SIG-M5 treated with dmso at 0.1 percent for 504 hours (cell line): Measurements from ENCODE around the gene PHRF1.
"Not testable (repeated sequence)": the region's sequence is repeated elsewhere in the genome, so short reads cannot be mapped to it uniquely, and the experiment has no call there.

Experiments
- DNase-seq: peaks from one replicate; lab custom pipeline; 2025; ENCODE audit not compliant: unreplicated experiment; lab: John Stamatoyannopoulos, UW

The PHRF1 gene

DNA sequence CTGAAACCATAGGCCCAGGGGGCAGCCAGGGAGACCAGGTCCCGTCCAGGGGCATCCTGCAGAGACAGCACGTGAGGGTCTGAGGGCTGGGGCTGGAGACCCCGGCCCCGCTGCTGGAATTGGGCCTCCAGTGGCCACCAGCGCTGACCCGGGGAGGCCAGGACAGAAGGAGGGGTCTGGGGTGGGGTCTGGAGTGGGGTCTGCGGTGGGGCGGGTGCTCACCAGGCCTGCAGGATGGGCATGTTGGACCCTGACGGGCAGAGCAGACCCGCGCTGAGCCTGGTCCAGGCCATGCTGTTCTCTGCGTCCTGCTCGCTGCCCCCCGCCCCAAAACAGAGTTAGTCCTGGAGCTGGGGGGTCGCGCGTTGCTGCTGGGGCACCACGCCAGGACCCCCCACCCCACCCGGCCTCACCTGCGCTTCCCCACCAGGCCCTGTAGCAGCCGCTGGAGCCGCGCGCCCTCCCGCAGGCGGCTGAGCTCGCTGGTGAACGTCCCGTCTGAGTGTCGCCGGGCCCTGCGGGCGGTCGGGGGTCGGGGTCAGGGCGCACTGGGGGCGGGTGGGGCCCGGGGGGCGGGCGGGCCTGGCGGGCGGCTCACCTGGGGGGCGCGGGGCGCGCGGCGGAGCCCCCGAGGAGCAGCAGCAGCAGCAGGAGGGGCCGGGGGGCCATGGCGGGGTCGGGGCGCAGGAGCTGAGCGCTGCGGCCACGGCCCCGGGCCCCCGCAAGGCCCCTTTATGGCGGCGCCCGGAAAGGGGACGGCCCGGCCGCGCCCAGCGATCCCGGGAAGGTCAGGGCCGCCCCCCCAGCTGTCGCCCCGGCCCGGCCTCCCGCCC is 50.4 kb downstream of the PHRF1 start, which contains the start of gene SCT:
Gene SCT, minus strand, starts transcription at position 707 of the 833 bp plus-strand sequence. Its CDS starts 38 bp downstream, at position 669.
- no peak for DNase-seq

DNA sequence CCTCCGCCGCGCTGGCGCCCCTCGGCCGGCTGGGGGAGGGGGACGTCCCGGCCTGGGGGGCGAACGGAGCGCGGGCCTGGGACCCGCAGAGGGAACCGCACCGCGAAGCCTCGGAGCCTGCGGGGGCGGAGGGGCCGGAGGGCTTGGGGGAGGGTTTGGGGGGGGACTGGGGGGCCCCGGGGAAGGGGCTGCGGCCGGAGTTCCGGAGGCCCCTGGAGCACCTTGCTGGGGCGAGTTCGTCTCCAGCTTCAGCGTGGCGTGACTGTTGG is 51.0 kb downstream of the PHRF1 start:
- no peak for DNase-seq

DNA sequence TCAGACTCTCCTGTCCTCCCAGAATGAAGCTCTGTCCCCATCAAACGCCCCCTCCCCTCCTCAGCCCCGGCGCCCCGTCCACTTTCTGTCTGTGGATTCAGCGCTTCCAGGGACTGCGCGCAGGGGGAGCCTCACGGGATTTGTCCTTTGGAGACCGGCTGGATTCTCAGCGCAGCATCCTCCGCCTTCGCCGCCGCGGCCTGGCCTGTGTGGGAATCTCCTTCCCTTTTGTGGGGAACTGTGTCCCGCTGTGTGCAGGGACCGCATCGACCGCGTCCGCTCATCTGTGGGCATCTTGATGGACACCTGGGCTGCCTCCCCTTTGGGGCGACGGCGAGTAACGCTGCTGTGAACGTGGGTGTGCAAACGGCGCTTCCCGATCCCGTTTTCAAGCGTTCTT is 51.8 kb downstream of the PHRF1 start:
- no peak for DNase-seq

DNA sequence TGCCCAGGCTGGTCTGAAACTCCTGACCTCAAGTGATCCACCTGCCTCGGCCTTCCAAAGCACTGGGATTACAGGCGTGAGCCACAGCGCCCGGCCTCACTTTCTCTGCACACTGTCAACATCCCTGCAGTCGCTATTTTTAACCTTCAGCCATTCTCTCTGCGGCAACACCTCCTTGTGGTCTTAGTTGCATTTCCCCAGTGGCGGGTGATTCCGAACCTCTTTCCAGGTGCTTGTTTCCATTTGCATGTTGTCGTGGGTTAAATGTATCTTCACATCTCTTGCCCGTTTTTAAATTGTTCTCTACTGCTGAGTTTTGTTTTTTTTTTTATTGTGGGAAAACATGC is 52.9 kb downstream of the PHRF1 start:
- DNase-seq = no peak

DNA sequence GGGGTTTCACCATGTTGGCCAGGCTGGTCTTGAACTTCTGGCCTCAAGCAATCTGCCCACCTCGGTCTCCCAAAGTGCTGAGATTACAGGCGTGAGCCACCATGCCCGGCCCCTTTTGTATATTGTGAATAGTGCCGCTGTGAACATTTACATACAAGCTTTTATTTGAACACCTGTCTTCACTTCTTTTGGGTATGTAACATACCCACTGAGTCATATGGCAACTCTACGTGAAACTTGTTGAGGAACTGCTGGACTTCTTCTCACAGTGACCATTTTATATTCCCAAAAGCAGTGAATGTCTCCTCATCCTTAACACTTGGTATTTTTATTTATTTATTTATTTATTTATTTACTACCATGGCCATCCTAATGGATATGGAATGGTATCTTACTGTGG is 54.6 kb downstream of the PHRF1 start:
- DNase-seq = no peak

DNA sequence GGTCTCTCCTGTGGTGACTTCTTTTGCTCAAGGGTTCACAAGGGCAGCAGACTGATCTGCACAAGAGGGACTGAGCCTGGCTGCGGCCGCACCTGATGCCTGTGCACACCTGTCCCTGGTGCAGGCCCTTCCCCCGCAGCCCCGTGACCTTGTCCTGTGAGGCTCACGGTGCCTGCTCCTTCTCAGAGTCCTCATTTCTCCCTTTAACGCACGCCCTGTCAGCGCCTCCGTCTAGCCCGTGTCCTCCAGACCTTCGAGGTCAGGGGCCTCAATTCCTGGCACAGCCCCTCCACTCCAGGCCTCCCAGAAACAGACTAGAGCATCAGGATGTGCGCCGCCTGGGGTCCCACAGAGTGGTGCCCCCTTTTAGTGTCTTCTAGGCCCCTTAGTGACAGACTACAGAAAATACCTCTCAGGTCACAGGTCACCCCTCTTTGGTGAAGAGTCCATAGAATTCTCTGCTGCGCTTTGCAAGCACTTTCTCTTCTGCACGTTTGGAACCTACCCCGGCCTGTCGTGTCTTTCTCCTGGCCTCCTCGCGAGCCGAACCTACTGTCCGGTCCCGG is 59.8 kb downstream of the PHRF1 start:
- no peak for DNase-seq

DNA sequence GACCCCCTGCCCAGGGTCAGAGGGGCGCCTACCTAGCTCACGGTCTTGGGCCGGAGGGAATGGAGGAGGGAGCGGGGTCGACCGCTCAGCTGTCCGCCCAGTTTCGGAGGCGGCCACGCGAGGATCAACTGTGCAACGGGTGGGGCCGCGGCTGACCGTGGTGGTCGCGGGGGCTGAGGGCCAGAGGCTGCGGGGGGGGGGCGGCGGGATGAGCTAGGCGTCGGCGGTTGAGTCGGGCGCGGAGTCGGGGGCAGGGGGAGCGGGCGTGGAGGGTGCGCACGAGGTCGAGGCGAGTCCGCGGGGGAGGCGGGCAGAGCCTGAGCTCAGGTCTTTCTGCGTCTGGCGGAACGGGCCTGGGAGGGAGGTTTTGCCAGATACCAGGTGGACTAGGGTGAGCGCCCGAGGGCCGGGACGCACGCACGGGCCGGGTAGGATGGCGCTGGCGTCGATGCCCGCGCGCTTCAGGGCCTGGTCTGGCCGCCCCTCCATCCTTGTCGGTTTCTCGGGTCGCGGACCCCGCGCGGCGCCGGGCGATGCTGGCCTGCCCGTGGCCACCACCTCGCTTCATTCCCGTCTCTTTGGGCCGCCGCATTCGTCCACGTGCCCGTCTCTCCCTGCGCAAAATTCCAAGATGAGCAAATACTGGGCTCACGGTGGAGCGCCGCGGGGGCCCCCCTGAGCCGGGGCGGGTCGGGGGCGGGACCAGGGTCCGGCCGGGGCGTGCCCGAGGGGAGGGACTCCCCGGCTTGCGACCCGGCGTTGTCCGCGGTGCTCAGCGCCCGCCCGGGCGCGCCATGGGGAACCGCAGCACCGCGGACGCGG is 60.5 kb downstream of the PHRF1 start, which contains the start of gene DRD4:
Gene DRD4, plus strand, starts transcription at position 759 of the 822 bp plus-strand sequence. Its CDS starts 36 bp downstream, at position 795.
- DNase-seq = no peak

DNA sequence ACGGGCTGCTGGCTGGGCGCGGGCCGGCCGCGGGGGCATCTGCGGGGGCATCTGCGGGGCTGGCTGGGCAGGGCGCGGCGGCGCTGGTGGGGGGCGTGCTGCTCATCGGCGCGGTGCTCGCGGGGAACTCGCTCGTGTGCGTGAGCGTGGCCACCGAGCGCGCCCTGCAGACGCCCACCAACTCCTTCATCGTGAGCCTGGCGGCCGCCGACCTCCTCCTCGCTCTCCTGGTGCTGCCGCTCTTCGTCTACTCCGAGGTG is 61.0 kb downstream of the PHRF1 start:
- no peak for DNase-seq

DNA sequence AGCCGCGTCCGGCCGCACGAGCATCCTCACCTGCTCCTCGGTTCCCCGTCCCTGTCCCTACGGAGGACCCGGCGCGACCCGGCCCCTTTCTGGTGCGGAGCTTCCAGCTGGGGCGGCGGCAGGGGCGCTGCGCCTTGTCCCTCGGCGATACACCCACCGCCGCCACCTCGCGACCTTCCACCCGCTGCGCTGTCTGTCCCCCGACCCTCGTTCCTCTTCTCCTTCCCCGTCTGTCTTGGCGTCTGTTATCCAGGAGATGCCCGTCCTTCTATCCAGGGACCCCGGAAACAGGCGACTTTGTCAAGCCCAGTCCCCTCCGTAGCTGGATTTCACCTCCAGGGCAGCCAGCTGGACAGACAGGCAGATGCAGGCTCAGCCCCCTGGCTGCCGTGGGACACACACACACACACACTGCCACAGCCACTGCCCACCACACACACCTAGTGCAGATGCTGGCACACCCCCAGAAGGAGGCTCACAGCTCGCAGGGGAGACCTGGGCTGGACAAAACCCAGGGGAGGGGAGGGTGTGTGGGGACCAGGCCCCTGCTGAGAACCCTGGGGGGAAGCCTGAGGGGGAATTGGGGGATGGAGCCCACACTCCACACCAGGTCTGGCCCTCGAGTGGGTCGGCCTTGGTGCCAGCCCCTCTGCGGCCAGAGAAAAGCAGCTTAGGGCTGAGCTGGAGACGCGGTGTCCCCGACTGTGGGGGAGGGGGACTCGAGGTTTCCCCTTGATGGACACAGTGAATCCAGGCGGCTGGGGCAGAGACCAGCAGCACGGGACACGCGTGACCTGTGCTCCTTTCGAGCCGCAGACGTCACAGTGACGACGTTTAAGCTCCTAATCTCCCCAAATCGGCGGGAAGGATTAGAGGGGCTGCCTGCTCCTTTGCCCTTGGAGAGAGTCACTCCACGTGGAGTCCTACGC is 61.6 kb downstream of the PHRF1 start:
- DNase-seq = no peak

DNA sequence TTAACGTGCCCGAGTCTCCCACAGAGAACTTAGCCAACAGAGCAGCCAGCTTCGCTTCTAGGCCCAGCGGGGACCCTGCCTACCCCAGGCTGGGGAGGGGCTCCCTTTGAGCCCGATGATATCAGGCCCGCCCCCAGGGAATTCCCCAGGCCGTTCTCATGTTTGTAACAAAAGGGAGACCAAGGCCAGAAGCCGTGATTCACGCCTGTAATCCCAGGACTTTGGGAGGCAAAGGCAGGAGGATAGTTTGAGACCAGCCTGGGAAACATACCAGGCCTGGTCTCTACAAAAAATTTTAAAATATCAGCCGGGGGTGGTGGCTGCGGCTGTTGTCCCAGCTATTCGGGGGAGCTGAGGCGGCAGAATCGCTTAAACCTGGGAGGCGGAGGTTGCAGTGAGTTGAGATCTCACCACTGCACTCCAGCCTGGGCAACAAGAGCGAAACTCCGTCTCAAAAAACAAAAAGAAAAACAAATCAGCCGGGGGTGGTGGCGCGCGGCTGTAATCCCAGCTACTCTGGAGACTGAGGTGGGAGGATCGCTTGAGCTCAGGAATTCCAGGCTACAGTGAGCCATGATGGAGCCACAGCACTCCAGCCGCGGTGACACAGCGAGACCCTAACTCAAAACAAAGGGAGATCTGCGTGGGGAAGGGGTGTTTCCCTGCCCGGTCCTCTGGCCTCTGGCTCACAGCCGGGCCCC is 62.5 kb downstream of the PHRF1 start:
- DNase-seq = no peak

DNA sequence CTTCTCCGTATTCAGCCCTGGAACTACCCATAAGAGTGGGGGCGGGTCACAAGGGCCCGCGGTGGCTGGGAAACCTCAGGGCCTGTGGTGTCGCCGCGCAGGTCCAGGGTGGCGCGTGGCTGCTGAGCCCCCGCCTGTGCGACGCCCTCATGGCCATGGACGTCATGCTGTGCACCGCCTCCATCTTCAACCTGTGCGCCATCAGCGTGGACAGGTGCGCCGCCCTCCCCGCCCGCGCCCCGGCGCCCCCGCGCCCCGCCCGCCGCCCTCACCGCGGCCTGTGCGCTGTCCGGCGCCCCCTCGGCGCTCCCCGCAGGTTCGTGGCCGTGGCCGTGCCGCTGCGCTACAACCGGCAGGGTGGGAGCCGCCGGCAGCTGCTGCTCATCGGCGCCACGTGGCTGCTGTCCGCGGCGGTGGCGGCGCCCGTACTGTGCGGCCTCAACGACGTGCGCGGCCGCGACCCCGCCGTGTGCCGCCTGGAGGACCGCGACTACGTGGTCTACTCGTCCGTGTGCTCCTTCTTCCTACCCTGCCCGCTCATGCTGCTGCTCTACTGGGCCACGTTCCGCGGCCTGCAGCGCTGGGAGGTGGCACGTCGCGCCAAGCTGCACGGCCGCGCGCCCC is 63.2 kb downstream of the PHRF1 start:
- DNase-seq = no peak

DNA sequence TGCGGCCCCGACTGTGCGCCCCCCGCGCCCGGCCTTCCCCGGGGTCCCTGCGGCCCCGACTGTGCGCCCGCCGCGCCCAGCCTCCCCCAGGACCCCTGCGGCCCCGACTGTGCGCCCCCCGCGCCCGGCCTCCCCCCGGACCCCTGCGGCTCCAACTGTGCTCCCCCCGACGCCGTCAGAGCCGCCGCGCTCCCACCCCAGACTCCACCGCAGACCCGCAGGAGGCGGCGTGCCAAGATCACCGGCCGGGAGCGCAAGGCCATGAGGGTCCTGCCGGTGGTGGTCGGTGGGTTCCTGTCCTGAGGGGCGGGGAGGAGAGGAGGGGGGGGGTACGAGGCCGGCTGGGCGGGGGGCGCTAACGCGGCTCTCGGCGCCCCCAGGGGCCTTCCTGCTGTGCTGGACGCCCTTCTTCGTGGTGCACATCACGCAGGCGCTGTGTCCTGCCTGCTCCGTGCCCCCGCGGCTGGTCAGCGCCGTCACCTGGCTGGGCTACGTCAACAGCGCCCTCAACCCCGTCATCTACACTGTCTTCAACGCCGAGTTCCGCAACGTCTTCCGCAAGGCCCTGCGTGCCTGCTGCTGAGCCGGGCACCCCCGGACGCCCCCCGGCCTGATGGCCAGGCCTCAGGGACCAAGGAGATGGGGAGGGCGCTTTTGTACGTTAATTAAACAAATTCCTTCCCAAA is 63.9 kb downstream of the PHRF1 start:
- no peak for DNase-seq

DNA sequence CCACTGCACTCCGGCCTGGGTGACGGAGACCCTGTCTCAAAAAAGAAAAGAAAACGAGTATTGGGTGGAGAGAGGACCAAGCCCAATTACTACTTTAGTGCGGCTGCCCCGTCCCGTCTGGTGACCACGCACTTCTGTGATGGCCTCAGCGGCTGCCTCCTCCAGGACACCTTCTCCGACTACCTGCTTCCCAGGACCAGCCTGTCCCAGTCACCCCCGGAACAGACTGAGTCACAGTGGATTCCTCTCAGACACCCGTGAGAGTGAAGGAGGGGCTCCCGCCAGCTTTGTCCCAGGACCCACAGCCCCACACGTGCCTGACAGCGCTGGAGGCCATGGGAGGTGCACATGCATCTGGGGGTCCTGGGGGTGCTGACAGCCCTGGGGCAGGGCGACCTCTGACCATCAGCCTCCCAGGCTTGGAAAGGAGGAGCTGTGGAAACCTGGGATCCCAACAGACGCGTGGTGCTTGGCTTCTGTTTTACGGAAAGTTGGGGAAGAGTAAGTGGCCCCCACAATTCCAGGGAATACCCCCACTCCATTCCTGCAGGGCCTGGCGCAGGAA is 65.6 kb downstream of the PHRF1 start:
- no peak for DNase-seq

DNA sequence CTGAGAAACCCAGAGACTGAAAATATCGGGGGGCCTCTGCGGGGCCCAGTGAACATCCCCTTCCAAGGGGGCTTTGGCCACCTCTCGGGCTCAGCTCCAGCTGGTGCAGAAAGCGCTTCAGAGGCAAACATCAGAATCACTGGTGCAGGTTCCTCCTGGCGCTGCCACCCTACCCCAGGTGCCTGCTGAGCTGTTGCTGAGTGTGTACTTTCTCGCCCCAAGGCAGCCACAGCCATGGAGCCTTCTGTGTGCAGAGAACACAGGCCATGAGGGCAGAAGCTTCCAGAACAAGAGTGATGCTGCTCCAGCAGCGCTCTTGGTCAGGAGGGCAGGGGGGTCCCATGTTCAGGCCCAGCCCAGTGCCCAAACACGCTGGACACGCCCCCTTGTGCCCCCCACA is 67.1 kb downstream of the PHRF1 start:
- DNase-seq = no peak

DNA sequence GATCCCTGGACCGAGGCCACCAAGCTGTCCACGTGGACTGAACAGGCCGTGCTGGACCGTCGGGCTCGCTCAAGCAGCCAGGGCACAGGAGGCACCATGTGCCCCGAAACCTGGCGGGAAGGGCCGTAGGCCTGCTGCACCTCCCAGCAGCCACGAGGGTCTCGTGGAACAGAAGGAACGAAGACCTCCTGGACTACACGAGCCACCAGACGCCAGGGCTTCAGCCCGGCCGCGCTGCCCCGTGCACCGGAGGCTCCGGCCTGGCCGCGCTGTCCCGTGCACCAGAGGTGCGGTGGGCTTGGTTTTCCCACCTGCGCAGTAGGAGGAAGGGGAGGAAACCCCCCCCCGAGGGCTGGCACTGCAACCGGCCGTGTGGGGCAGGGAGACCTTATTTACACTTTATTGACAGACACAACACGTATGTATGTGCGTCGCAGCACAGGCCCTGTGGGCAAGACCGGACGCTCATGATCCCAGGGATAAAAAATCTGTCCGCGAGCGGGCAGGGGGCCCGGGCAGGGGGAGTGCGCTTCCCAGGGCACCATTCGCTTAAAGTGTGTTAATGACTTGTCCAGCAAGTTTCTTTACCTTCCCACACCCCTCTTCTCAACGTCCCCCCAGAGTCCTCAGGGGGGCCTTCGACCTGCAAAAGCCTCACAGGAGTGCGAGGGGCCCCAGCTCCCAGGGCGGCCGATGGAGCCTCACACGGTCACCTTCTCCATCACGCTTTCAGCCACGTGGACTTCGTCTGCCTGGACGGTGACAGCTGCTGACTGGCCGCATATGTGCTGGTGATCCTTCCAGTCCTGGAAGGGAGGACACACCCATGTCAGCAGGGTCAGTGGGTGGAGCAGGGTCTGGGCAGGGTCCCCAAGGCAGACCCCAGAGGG is 67.8 kb downstream of the PHRF1 start:
- DNase-seq = no peak

DNA sequence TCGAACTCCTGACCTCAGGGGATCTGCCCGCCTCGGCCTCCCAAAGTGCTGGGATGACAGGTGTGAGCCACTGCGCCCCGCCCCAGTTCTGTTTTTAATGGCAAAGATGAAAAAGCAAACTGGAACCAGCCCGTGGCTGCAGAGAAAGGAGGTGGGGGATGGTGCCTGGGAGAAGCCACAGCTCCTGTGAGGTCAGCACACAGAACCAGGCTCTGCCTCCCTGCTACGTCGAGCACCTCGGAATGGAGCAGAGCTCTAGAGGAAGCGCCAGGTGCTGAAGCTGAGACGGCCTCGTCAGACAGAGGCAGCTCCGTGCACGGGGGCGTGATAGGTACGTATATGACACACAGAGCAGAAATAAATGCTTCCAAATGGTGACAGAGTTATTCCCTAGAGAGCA is 69.3 kb downstream of the PHRF1 start:
- no peak for DNase-seq

DNA sequence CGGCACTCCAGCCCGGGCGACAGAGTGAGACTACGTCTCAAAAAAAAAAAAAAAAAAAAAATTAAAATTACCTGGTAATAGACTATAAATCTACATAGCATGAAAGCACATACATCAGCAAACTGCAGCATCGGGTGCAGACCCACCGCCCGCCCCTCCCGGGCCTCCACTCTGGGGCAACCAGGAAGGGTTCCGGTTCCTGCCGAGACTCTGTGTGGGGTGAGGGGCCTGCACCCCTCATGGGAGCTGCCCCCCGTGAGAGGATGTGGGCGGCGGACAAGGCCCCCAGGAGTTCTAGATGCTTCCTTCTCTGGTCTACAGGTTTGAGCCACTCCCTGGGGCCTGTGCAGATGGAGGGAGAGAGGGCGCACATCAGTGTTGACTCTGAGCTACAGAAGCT is 69.9 kb downstream of the PHRF1 start:
- DNase-seq = no peak

DNA sequence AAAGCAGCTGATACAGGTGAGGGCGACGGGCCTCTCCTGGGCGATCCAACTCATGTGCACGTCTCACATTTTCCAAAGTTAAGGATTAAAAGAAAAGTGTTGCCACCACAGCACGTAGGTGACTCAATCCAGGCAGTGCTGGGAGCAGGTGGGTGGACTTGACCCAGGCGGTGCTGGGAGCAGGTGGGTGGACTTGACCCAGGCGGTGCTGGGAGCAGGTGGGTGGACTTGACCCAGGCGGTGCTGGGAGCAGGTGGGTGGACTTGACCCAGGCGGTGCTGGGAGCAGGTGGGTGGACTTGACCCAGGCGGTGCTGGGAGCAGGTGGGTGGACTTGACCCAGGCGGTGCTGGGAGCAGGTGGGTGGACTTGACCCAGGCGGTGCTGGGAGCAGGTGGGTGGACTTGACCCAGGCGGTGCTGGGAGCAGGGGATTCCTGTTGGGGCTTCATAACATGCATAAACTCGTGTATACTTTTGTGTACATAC is 71.4 kb downstream of the PHRF1 start:
- not testable (repeated sequence) for DNase-seq
